HG02938 (cell line): ENCODE results near the gene CDK2.

Experiments
- ATAC-seq: cut with Tn5 transposase; IDR thresholded peaks from one replicate; pipeline ENCODE4 v1.9.1; 2021; ENCODE audit warnings: mild to moderate bottlenecking, moderate library complexity; ENCODE audit not compliant: unreplicated experiment

The CDK2 gene

GRCh38 chr12:56007564-56008559 is 41.2 kb downstream of the CDK2 start:
- peak; percentile 30 for ATAC-seq

- ATAC-seq: no peak
These were observed 43.5 kb downstream of the CDK2 start for GRCh38 chr12:56010111-56010570.

- no peak for ATAC-seq
These were observed 45.0 kb downstream of the CDK2 start for GRCh38 chr12:56011509-56012090.

- ATAC-seq: no peak
These were observed 46.9 kb downstream of the CDK2 start for GRCh38 chr12:56013482-56013881.

- no peak for ATAC-seq
These were observed 47.6 kb downstream of the CDK2 start for GRCh38 chr12:56014205-56014604.

- no peak for ATAC-seq
These were observed 50.6 kb downstream of the CDK2 start for GRCh38 chr12:56017181-56017580.

- ATAC-seq: no peak
These were observed 51.7 kb downstream of the CDK2 start for GRCh38 chr12:56018356-56018755.

- ATAC-seq: no peak
These were observed 54.0 kb downstream of the CDK2 start, which contains the start of gene IKZF4 for GRCh38 chr12:56020423-56021184. TSS of gene IKZF4 (plus strand) at chr12:56021043. CDS start at chr12:56021494, 451 bp downstream.

- no peak for ATAC-seq
These were observed 55.4 kb downstream of the CDK2 start for GRCh38 chr12:56021889-56022497.
